ENCODE data around the gene TMEM130. TPM values are rescaled to one million over a fixed set of nuclear protein-coding genes. Genes with fewer than 3 reads are reported as not detected.

Gene TMEM130
- total RNA-seq, 4 donors from 2014 or later, result 0.12 to 0.57 TPM; not detected in 2

GRCh38 chr7:98840096-98840495, 29.7 kb downstream of the TMEM130 start:
- no peaks in the 10 kb centered on the region for H3K4me1 ChIP-seq
- no peak for DNase-seq
- TF ChIP-seq, protein P1, sequence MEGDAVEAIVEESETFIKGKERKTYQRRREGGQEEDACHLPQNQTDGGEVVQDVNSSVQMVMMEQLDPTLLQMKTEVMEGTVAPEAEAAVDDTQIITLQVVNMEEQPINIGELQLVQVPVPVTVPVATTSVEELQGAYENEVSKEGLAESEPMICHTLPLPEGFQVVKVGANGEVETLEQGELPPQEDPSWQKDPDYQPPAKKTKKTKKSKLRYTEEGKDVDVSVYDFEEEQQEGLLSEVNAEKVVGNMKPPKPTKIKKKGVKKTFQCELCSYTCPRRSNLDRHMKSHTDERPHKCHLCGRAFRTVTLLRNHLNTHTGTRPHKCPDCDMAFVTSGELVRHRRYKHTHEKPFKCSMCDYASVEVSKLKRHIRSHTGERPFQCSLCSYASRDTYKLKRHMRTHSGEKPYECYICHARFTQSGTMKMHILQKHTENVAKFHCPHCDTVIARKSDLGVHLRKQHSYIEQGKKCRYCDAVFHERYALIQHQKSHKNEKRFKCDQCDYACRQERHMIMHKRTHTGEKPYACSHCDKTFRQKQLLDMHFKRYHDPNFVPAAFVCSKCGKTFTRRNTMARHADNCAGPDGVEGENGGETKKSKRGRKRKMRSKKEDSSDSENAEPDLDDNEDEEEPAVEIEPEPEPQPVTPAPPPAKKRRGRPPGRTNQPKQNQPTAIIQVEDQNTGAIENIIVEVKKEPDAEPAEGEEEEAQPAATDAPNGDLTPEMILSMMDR (IDR thresholded peaks at IDR 0.05), result no peak
- TF ChIP-seq POLR2A (IDR thresholded peaks at IDR 0.05), result no peak
- no peaks in the 10 kb centered on the region for H3K9me3 ChIP-seq
- no peak overlapping the region for H3K4me3 ChIP-seq
- intact Hi-C loops (cut with DNase I), result loop anchor here (5.0 kb wide), 1 partner anchor 403 kb away; no protein-coding TSS in a partner anchor
- 77 to 83% methylated on average over 8 of the region's 11 CpGs for WGBS, 2 donors
- no peak overlapping the region for H3K27ac ChIP-seq
- no peaks in the 10 kb centered on the region for H3K36me3 ChIP-seq
- peaks cover 0 to 57% (median 0%) of the 10 kb centered on the region in 4 donors for H3K27me3 ChIP-seq

DNA sequence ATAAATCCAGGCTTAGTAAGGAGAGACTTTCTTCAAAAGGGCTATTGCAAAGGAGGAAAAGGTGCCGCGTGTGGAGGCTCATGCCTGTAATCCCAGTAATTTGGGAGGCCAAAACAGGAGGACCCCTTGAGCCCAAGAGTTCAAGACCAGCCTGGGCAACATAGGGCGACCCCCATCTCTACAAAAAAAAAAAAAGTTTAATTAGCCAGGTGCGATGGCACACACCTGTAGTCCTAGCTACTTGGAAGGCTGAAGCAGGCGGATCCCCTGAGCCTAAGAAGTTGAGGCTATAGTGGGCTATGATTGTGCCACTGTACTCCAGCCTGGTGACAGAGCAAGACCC, 32.2 kb downstream of the TMEM130 start:
- TF ChIP-seq, protein P1 (IDR thresholded peaks at IDR 0.05), result no peak
- no peaks in the 10 kb centered on the region for H3K36me3 ChIP-seq
- H3K27ac ChIP-seq, result no peak overlapping the region
- peaks cover 0 to 59% (median 0%) of the 10 kb centered on the region in 4 donors for H3K27me3 ChIP-seq
- WGBS, 2 donors, result 53 to 65% methylated on average over 5 of the region's 5 CpGs
- DNase-seq, result no peak
- intact Hi-C loops (cut with DNase I), result no loop called here
- H3K4me3 ChIP-seq, result no peak overlapping the region
- no peaks in the 10 kb centered on the region for H3K9me3 ChIP-seq
- no peaks in the 10 kb centered on the region for H3K4me1 ChIP-seq

GRCh38 chr7:98836811-98837629, 32.8 kb downstream of the TMEM130 start:
- no peak for TF ChIP-seq POLR2A (IDR thresholded peaks at IDR 0.05)
- TF ChIP-seq, protein P1 (IDR thresholded peaks at IDR 0.05), result peak in 5 of 6 experiments; percentile 18 to 58 (median 26)
- H3K9me3 ChIP-seq, result no peaks in the 10 kb centered on the region
- H3K27ac ChIP-seq, result no peak overlapping the region
- WGBS, 2 donors, result 29 to 50% methylated on average over 2 to 5 of the region's 10 CpGs
- peaks cover 0 to 59% (median 0%) of the 10 kb centered on the region in 4 donors for H3K27me3 ChIP-seq
- no peak overlapping the region for H3K4me3 ChIP-seq
- no peaks in the 10 kb centered on the region for H3K4me1 ChIP-seq
- DNase-seq, result no peak
- intact Hi-C loops (cut with DNase I), result no loop called here
- H3K36me3 ChIP-seq, result no peaks in the 10 kb centered on the region

- intact Hi-C loops (cut with DNase I), result no loop called here
- no peak for DNase-seq
- no peak overlapping the region for H3K4me3 ChIP-seq
- no peaks in the 10 kb centered on the region for H3K36me3 ChIP-seq
- no peaks in the 10 kb centered on the region for H3K4me1 ChIP-seq
- no peak overlapping the region for H3K27ac ChIP-seq
- 39 to 58% methylated on average over 5 of the region's 8 CpGs for WGBS, 2 donors
- H3K27me3 ChIP-seq, result peaks cover 0 to 48% (median 0%) of the 10 kb centered on the region in 4 donors
- TF ChIP-seq, protein P1 (IDR thresholded peaks at IDR 0.05), result no peak
- TF ChIP-seq POLR2A (IDR thresholded peaks at IDR 0.05), result no peak
- no peaks in the 10 kb centered on the region for H3K9me3 ChIP-seq
Observed at GRCh38 chr7:98834949-98835348, 34.9 kb downstream of the TMEM130 start.

DNA sequence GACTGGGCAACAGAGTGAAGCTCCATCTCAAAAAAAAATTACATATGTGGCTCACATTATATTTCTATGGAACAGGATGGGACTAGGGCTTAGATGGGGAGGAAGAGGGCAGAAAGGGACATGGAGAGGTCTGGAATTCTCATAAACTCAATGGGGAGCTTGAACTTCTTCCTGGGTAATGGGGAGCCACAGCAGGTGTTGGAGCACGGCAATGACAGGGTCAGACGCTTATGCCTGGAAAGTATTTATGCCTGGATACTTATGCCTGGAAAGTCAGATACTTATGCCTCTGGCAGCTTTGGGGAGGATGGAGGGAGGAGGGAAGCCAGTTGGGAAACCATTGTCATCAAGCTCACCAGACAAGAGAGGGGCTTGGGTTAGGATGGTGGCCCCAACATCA, 36.8 kb downstream of the TMEM130 start:
- Histone ChIP-seq H3K27me3 (peaks cover 0 to 31% (median 0%) of the 10 kb centered on the region in 4 donors), H3K4me1 (no peaks in the 10 kb centered on the region), H3K4me3 (no peak overlapping the region), H3K36me3 (no peaks in the 10 kb centered on the region), H3K27ac (no peak overlapping the region), H3K9me3 (no peaks in the 10 kb centered on the region)
- no peak for TF ChIP-seq POLR2A (IDR thresholded peaks at IDR 0.05)
- TF ChIP-seq, protein P1 (IDR thresholded peaks at IDR 0.05), result no peak
- intact Hi-C loops (cut with DNase I), result no loop called here
- DNase-seq, result no peak
- WGBS, 2 donors, result 80 to 89% methylated on average over 2 of the region's 2 CpGs
